Ishikawa (cell line): Measurements from ENCODE around the gene YWHAQ.

Experiments used
- CEBPB ChIP-seq: IDR thresholded peaks from 2 replicates; pipeline ENCODE4 v1.6.1; 2012
- CREB1 ChIP-seq: IDR thresholded peaks from 2 replicates; pipeline ENCODE4 v1.6.1; 2012; ENCODE audit warnings: low read depth
- EGR1 ChIP-seq: IDR thresholded peaks from 2 replicates; pipeline ENCODE4 v1.6.1; 2012
- EP300 ChIP-seq: IDR thresholded peaks from 2 replicates; pipeline ENCODE4 v1.6.1; 2012; ENCODE audit warnings: borderline replicate concordance
- FOXM1 ChIP-seq: IDR thresholded peaks from 2 replicates; pipeline ENCODE4 v1.6.1; 2012; ENCODE audit warnings: low read depth, borderline replicate concordance
- NFIC ChIP-seq: IDR thresholded peaks from 2 replicates; pipeline ENCODE4 v1.6.1; 2012
- RAD21 ChIP-seq: IDR thresholded peaks from 2 replicates; pipeline ENCODE4 v1.6.1; 2012; ENCODE audit warnings: low read depth
- TAF1 ChIP-seq: IDR thresholded peaks from 2 replicates; pipeline ENCODE4 v1.6.1; 2012; ENCODE audit warnings: low read depth, mild to moderate bottlenecking
- TCF12 ChIP-seq: IDR thresholded peaks from 2 replicates; pipeline ENCODE4 v1.6.1; 2012; ENCODE audit warnings: low read depth
- TEAD4 ChIP-seq: IDR thresholded peaks from 2 replicates; pipeline ENCODE4 v1.6.1; 2012
- YY1 ChIP-seq: IDR thresholded peaks from 2 replicates; pipeline ENCODE4 v1.6.1; 2012; ENCODE audit warnings: low read depth
- ZBTB7A ChIP-seq: IDR thresholded peaks from 2 replicates; pipeline ENCODE4 v1.6.1; 2012; ENCODE audit warnings: low read depth
- TF ChIP-seq, protein P1 (sequence below): IDR thresholded peaks from 2 replicates; pipeline ENCODE4 v1.6.1; 2012
- TF ChIP-seq, protein P2 (sequence below): IDR thresholded peaks from 2 replicates; pipeline ENCODE4 v1.6.1; 2012; ENCODE audit warnings: low read depth, mild to moderate bottlenecking
- TF ChIP-seq, protein P3 (sequence below): IDR thresholded peaks from 2 replicates; pipeline ENCODE4 v1.6.1; 2012

YWHAQ gene

DNA sequence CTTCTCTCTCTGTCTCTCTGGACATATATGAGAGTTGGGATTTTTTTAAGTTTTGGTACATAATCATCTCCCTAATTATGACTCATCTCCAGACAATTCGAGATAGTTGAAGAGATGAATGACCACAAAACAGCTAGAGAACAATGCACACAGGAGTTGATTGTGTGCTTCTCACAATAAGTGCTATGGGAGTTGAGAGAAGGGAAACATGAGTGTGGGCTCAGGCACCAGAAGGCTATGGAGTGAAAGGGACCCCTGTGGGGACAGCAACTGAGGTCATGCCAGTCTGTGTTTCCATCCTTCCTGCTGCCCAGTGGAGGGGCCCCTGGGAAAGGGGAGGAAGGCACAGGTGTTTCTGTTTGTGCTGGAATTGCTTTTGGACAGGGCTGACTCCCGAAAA, 6.5 kb upstream of the YWHAQ start:
- TF ChIP-seq CEBPB (no peak), NFIC (no peak), TCF12 (no peak), RAD21 (no peak), EP300 (no peak), EGR1 (no peak), ZBTB7A (no peak), CREB1 (no peak), TAF1 (no peak), FOXM1 (no peak), TEAD4 (no peak)
- TF ChIP-seq, protein P1, sequence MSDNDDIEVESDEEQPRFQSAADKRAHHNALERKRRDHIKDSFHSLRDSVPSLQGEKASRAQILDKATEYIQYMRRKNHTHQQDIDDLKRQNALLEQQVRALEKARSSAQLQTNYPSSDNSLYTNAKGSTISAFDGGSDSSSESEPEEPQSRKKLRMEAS: no peak
- TF ChIP-seq, protein P2, sequence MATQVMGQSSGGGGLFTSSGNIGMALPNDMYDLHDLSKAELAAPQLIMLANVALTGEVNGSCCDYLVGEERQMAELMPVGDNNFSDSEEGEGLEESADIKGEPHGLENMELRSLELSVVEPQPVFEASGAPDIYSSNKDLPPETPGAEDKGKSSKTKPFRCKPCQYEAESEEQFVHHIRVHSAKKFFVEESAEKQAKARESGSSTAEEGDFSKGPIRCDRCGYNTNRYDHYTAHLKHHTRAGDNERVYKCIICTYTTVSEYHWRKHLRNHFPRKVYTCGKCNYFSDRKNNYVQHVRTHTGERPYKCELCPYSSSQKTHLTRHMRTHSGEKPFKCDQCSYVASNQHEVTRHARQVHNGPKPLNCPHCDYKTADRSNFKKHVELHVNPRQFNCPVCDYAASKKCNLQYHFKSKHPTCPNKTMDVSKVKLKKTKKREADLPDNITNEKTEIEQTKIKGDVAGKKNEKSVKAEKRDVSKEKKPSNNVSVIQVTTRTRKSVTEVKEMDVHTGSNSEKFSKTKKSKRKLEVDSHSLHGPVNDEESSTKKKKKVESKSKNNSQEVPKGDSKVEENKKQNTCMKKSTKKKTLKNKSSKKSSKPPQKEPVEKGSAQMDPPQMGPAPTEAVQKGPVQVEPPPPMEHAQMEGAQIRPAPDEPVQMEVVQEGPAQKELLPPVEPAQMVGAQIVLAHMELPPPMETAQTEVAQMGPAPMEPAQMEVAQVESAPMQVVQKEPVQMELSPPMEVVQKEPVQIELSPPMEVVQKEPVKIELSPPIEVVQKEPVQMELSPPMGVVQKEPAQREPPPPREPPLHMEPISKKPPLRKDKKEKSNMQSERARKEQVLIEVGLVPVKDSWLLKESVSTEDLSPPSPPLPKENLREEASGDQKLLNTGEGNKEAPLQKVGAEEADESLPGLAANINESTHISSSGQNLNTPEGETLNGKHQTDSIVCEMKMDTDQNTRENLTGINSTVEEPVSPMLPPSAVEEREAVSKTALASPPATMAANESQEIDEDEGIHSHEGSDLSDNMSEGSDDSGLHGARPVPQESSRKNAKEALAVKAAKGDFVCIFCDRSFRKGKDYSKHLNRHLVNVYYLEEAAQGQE: no peak
- TF ChIP-seq, protein P3, sequence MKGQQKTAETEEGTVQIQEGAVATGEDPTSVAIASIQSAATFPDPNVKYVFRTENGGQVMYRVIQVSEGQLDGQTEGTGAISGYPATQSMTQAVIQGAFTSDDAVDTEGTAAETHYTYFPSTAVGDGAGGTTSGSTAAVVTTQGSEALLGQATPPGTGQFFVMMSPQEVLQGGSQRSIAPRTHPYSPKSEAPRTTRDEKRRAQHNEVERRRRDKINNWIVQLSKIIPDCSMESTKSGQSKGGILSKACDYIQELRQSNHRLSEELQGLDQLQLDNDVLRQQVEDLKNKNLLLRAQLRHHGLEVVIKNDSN: no peak

DNA sequence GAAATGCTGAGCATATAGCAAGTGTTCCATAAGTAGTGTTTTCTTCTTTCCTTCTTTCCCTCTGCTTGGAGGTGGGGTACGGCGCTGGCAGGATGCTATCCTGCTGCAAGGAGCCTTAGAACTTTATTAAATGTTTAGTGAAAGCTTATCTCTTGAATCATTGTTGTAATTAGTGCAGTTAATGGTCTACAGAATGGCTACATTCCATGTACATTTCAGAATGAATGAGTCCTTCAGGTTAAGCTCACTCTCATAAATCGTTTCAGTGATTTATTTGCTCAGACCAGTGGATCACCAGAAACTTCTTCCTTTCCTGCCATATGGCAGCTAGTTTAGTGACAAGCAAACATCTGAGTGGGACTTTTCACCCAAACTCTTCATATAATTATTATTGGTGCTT, 3.3 kb upstream of the YWHAQ start:
- TF ChIP-seq, protein P3: no peak
- TF ChIP-seq CEBPB: no peak
- no peak for TF ChIP-seq NFIC
- no peak for TF ChIP-seq TAF1
- no peak for TF ChIP-seq YY1
- TF ChIP-seq TEAD4: no peak

DNA sequence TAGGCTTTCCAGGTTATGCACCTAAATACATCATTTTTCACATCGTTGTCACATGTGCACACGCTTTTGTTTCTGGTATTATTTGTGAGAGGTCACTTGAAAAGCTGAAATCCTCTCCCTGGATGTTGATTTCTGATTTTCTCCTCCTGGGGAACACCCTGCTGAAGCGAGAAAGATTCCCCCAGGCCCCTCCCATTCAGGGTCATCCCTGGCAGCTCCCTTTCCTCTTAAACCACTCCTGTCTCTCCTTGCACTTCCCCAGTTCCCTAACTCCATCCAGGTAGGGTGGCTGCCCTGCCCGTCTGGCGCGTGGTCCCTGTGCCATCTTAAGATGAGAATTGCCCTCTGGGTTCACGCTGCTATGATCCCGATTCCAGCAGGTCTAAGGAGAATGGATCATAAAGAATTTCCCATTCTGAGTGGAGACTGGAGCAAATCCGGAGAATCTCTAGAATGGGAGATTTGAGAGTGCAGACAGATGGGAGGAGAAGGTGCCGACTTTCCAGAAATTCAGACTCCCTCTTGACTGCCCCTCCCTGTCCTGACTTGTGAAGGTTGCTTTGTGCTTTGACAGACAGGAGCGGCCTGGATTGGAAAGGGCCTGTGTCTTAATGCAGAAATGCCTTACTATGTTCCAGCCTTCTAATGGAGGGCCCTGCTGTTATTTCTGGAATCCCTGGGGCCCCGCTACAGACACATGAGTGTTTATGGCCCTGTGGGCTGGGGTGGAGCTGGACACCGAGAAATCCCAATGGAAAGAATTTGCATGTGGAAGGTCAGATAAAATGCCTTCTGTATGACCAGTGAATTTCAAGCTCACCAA, 1.3 kb upstream of the YWHAQ start:
- TF ChIP-seq YY1: no peak
- no peak for TF ChIP-seq ZBTB7A
- TF ChIP-seq EP300: no peak
- no peak for TF ChIP-seq NFIC
- no peak for TF ChIP-seq TAF1
- TF ChIP-seq FOXM1: no peak
- TF ChIP-seq EGR1: no peak
- TF ChIP-seq, protein P1: no peak
- TF ChIP-seq TEAD4: no peak
- no peak for TF ChIP-seq TCF12
- no peak for TF ChIP-seq RAD21
- TF ChIP-seq, protein P3: no peak
- TF ChIP-seq, protein P2: no peak

DNA sequence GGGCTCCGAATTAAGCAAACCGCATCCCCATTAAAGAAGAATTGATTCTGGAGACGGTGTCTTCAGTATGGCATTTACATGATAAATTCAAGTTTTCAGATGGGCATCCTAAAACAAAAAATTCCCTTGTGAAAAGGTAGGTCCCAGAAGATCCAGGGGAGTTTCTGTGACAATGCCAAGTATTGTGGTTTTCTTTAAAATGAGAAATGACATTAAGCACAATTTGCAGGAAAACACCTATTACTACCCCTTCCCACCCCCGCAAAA, 689 bp upstream of the YWHAQ start:
- no peak for TF ChIP-seq RAD21

DNA sequence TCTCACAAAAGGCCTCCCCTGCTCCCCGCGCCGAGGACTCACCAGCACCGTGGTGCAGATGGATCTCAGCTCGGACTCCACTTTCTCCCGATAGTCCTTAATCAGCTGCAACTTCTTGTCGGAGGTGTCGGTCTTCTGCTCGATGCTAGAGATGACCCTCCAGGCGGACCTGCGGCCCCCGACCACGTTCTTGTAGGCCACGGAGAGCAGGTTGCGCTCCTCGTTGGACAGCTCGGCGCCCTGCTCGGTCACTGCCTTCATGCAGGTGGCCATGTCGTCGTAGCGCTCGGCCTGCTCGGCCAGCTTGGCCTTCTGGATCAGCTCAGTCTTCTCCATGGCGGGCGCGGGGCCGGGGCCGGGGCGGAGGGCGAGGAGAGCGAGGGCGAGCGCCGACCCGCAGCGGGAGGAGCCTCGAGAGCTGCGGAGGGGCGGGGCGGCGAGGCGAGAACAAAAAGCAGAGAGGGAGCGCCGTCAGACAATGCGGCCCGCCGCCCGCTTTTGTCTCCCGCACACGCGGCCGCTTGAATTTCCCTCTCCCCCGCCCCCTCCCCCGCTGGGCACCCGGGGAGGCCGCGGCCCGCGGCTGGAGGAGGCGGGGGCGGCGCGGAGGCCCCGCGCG, 571 bp downstream of the YWHAQ start:
- TF ChIP-seq, protein P2: 0 out of 2 replicates have a peak, but pooled peaks have one; percentile 9
- TF ChIP-seq RAD21: no peak
- no peak for TF ChIP-seq EP300
- TF ChIP-seq TEAD4: 0 out of 2 replicates have a peak, but pooled peaks have one; percentile 0
- TF ChIP-seq, protein P1: peak; percentile 50; the same call in 1 of the 2 replicates
- TF ChIP-seq EGR1: peak; percentile 67
- TF ChIP-seq TCF12: peak; percentile 7; the same call in 1 of the 2 replicates
